IMR-90 (cell line): ENCODE results near the gene CROCC2. TPM values are rescaled to one million over a fixed set of nuclear protein-coding genes. Genes with fewer than 3 reads are reported as not detected.

Experiments
- ATAC-seq: fragments of 200-7000 bp; cut with Tn5 transposase; 2 replicates; pipeline ENCODE4 v1.9.1; 2020; ENCODE audit warnings: low read depth, mild to moderate bottlenecking, moderate library complexity
- BruUV-seq: library from RNA; stranded (reverse); fragments of 400-500 nt; replicated peaks from 2 replicates; lab custom pipeline; 2021; lab: Mats Ljungman, UMichigan
- CTCF ChIA-PET: fragments of 300-600 bp; formaldehyde crosslinking; extraction: SDS; loops from one replicate; lab custom pipeline; 2021; ENCODE audit warnings: antibody characterized with exemption; lab: Yijun Ruan, JAX
- POLR2A ChIA-PET: fragments of 300-600 bp; sonication (Branson Sonifier 250); formaldehyde crosslinking; loops from one replicate; lab custom pipeline; 2022; ENCODE audit warnings: antibody characterized with exemption; ENCODE audit not compliant: unreplicated experiment; lab: Charles Lee
- DNase-seq: peaks from one replicate; pipeline ENCODE4 v3.0.0; 2013
- H2AFZ ChIP-seq: replicated peaks from 2 replicates; pipeline ENCODE3; 2013; ENCODE audit warnings: low read length, mild to moderate bottlenecking; ENCODE audit not compliant: poor library complexity
- H2AK5ac ChIP-seq: 2 replicates; pipeline ENCODE4 v1.6.1; 2013; ENCODE audit warnings: low read depth, low read length, inconsistent platforms
- H2AK9ac ChIP-seq: replicated peaks from 2 replicates; pipeline ENCODE3; 2013; ENCODE audit warnings: mild to moderate bottlenecking, low read depth, low read length, moderate library complexity; ENCODE audit not compliant: poor library complexity
- H2BK120ac ChIP-seq: 2 replicates; pipeline ENCODE4 v1.6.1; 2013; ENCODE audit warnings: low read depth, low read length, inconsistent platforms
- H2BK15ac ChIP-seq: 3 replicates; pipeline ENCODE4 v1.6.1; 2013; ENCODE audit warnings: low read depth, low read length, inconsistent platforms
- H2BK20ac ChIP-seq: 2 replicates; pipeline ENCODE4 v1.6.1; 2013; ENCODE audit warnings: low read depth, mild to moderate bottlenecking, inconsistent platforms, low read length, moderate library complexity
- H2BK5ac ChIP-seq: 2 replicates; pipeline ENCODE4 v1.6.1; 2013; ENCODE audit warnings: mild to moderate bottlenecking, low read depth, low read length, inconsistent platforms; ENCODE audit not compliant: poor library complexity, severe bottlenecking
- H3K14ac ChIP-seq: replicated peaks from 2 replicates; pipeline ENCODE4 v1.6.1; 2013; ENCODE audit warnings: low read depth, low read length, inconsistent platforms
- H3K18ac ChIP-seq: 2 replicates; pipeline ENCODE4 v1.6.1; 2013; ENCODE audit warnings: low read depth, low read length, control low read depth
- H3K23ac ChIP-seq: 2 replicates; pipeline ENCODE4 v1.6.1; 2013; ENCODE audit warnings: low read depth, low read length, inconsistent platforms
- H3K27ac ChIP-seq: 2 replicates; pipeline ENCODE4 v1.5.1; 2013; ENCODE audit warnings: mild to moderate bottlenecking, control low read depth, low read length; ENCODE audit not compliant: insufficient read depth
- H3K27me3 ChIP-seq: 2 replicates; pipeline ENCODE4 v1.6.1; 2013; ENCODE audit warnings: low read length; ENCODE audit not compliant: control insufficient read depth, insufficient read depth
- H3K36me3 ChIP-seq: 2 replicates; pipeline ENCODE4 v1.6.1; 2013; ENCODE audit warnings: low read length, mixed read lengths; ENCODE audit not compliant: control insufficient read depth, insufficient read depth
- H3K4ac ChIP-seq: 2 replicates; pipeline ENCODE4 v1.6.1; 2013; ENCODE audit warnings: low read depth, low read length, inconsistent platforms
- H3K4me1 ChIP-seq: 2 replicates; pipeline ENCODE4 v1.6.1; 2013; ENCODE audit warnings: low read length, mixed read lengths; ENCODE audit not compliant: control insufficient read depth, insufficient read depth
- H3K4me2 ChIP-seq: 2 replicates; pipeline ENCODE4 v1.6.1; 2013; ENCODE audit warnings: low read depth, mild to moderate bottlenecking, control low read depth, low read length, moderate library complexity
- H3K4me3 ChIP-seq: 2 replicates; pipeline ENCODE4 v1.5.1; 2013; ENCODE audit warnings: low read depth, mild to moderate bottlenecking, control low read depth, low read length, moderate library complexity; ENCODE audit not compliant: insufficient read depth
- H3K56ac ChIP-seq: 2 replicates; pipeline ENCODE4 v1.6.1; 2013; ENCODE audit warnings: low read length, inconsistent platforms; ENCODE audit not compliant: insufficient read depth; ENCODE audit errors: extremely low read depth
- H3K79me1 ChIP-seq, 2 experiments: 2 replicates each; pipeline ENCODE4 v1.6.1; 2013; ENCODE audit warnings: low read length in 2 of 2, inconsistent platforms in 1 of 2, low read depth in 1 of 2
- H3K9ac ChIP-seq: 2 replicates; pipeline ENCODE4 v1.6.1; 2013; ENCODE audit warnings: low read depth, low read length, control low read depth
- H3K9me1 ChIP-seq: 2 replicates; pipeline ENCODE4 v1.6.1; 2013; ENCODE audit warnings: low read length, inconsistent platforms; ENCODE audit not compliant: insufficient read depth
- H3K9me3 ChIP-seq: 2 replicates; pipeline ENCODE4 v1.6.1; 2013; ENCODE audit warnings: low read length; ENCODE audit not compliant: control insufficient read depth, insufficient read depth
- H4K20me1 ChIP-seq: 2 replicates; pipeline ENCODE4 v1.6.1; 2013; ENCODE audit warnings: low read length, inconsistent platforms; ENCODE audit not compliant: insufficient read depth
- H4K5ac ChIP-seq: 2 replicates; pipeline ENCODE4 v1.6.1; 2013; ENCODE audit warnings: mild to moderate bottlenecking, low read depth, low read length, control low read depth
- H4K8ac ChIP-seq, 2 experiments: 2 replicates each; pipeline ENCODE4 v1.6.1; 2013; ENCODE audit warnings: low read depth in 2 of 2, low read length in 2 of 2, control low read depth in 1 of 2, inconsistent platforms in 1 of 2
- H4K91ac ChIP-seq: 2 replicates; pipeline ENCODE4 v1.6.1; 2013; ENCODE audit warnings: low read depth, low read length, inconsistent platforms; ENCODE audit not compliant: insufficient read depth
- BHLHE40 ChIP-seq: fragments of 150-350 bp; IDR thresholded peaks from 2 replicates; pipeline ENCODE4 v1.6.1; 2016; ENCODE audit warnings: mild to moderate bottlenecking, low read depth, low read length
- CEBPB ChIP-seq: IDR thresholded peaks from 2 replicates; pipeline ENCODE4 v1.6.1; 2012; ENCODE audit warnings: low read depth, low read length, improper control_type of control experiment
- CHD1 ChIP-seq: IDR thresholded peaks from 2 replicates; pipeline ENCODE4 v1.6.1; 2012; ENCODE audit warnings: low read depth, low read length, improper control_type of control experiment
- CTCF ChIP-seq: conservative IDR thresholded peaks from 2 replicates; pipeline ENCODE4 v1.5.1; 2012; ENCODE audit warnings: mild to moderate bottlenecking, low read depth, low read length, improper control_type of control experiment
- ELK1 ChIP-seq: fragments of 150-350 bp; IDR thresholded peaks from 2 replicates; pipeline ENCODE4 v1.6.1; 2016; ENCODE audit warnings: low read depth, mild to moderate bottlenecking, low read length, moderate library complexity, borderline replicate concordance
- MXI1 ChIP-seq: IDR thresholded peaks from 2 replicates; pipeline ENCODE4 v1.6.1; 2012; ENCODE audit warnings: low read depth, mild to moderate bottlenecking, low read length, moderate library complexity, borderline replicate concordance
- NFE2L2 ChIP-seq: fragments of 150-350 bp; IDR thresholded peaks from 2 replicates; pipeline ENCODE4 v1.6.1; 2016; ENCODE audit warnings: low read depth, mild to moderate bottlenecking, low read length
- POLR2A ChIP-seq: IDR thresholded peaks from 2 replicates; pipeline ENCODE4 v1.6.1; 2012; ENCODE audit warnings: mild to moderate bottlenecking, low read depth, low read length
- RFX5 ChIP-seq: IDR thresholded peaks from 2 replicates; pipeline ENCODE4 v1.8.0; 2012; ENCODE audit warnings: low read depth, mild to moderate bottlenecking, low read length, moderate library complexity
- USF2 ChIP-seq: fragments of 150-350 bp; IDR thresholded peaks from 2 replicates; pipeline ENCODE4 v1.6.1; 2017; ENCODE audit warnings: mild to moderate bottlenecking, antibody characterized with exemption, low read length, low read depth
- WGBS, 2 experiments: methylation state at CpG; one replicate each; pipeline versions ENCODE4 v1.1.5 to v1.1.7; 2013; ENCODE audit warnings: missing lambda C conversion rate in 2 of 2; ENCODE audit not compliant: insufficient read length in 1 of 2; ENCODE audit errors: extremely low coverage in 2 of 2; 5-methylcytosine and 5-hydroxymethylcytosine counted together
- dilution Hi-C: fragments of 300-500 bp; cut with HindIII; formaldehyde crosslinking; loops from one replicate; pipeline ENCODE4 v1.14.3; 2018; ENCODE audit warnings: low sequenced_read_pairs; ENCODE audit not compliant: unreplicated experiment
- in situ Hi-C: fragments of 300-500 bp; cut with MboI; formaldehyde crosslinking; loops from 3 replicates; pipeline ENCODE4 v1.14.3; 2019; ENCODE audit warnings: low sequenced_read_pairs, inconsistent platforms, mixed read lengths
- intact Hi-C: fragments of 100-400 bp; cut with micrococcal nuclease; formaldehyde crosslinking; loops from 2 replicates; pipeline ENCODE4 v1.10.0; 2022
- polyA plus RNA-seq, 3 experiments: library from polyadenylated mRNA; depleted of rRNA; stranded (reverse); fragments of >200 nt; gene quantifications; 2 replicates each; pipeline ENCODE4 v1.2.3, GENCODE V29; 2012; ENCODE audit warnings: low replicate concordance in 1 of 3
- total RNA-seq: library from RNA; depleted of rRNA; stranded (reverse); fragments of >200 nt; gene quantifications from 2 replicates; pipeline ENCODE4 v1.2.3, GENCODE V29; 2012

CROCC2 gene
- total and polyA plus RNA-seq, 2 of the 4 experiments (the other 2 are of a cell fraction) = not detected

GRCh38 chr2:240889601-240890560 is 16.3 kb upstream of the CROCC2 start (continued):
- no peak for TF ChIP-seq ELK1

- no peak for DNase-seq
- BruUV-seq = no TSS peak
- TF ChIP-seq RFX5 (no peak), CTCF (no peak), MXI1 (no peak), USF2 (no peak), BHLHE40 (no peak), CEBPB (no peak), ELK1 (no peak), NFE2L2 (no peak), POLR2A (no peak), CHD1 (no peak)
These were observed 15.4 kb upstream of the CROCC2 start for GRCh38 chr2:240890691-240891090.

More at GRCh38 chr2:240890691-240891090, 15.4 kb upstream of the CROCC2 start:
- Histone ChIP-seq H3K4me2 (no peak overlapping the region), H2AK9ac (no peak overlapping the region), H3K4ac (no peak overlapping the region), H2AFZ (no peak overlapping the region), H3K18ac (no peak overlapping the region), H3K9ac (no peak overlapping the region), H3K9me1 (no peaks in the 10 kb centered on the region), H2BK5ac (no peak overlapping the region), H3K23ac (no peak overlapping the region), H2BK120ac (no peak overlapping the region), H4K20me1 (no peaks in the 10 kb centered on the region), H3K4me3 (no peak overlapping the region), H3K27ac (no peak overlapping the region), H3K56ac (no peak overlapping the region), H4K8ac (no peak overlapping the region), H3K27me3 (peaks cover 4% of the 10 kb centered on the region; the same call in 1 of the 2 replicates), H3K36me3 (no peaks in the 10 kb centered on the region), H2BK15ac (no peak overlapping the region), H3K14ac (no peak overlapping the region), H4K5ac (no peak overlapping the region), H4K91ac (no peak overlapping the region), H3K79me1 (no peaks in the 10 kb centered on the region), H2AK5ac (no peak overlapping the region), H3K4me1 (no peaks in the 10 kb centered on the region; the same call in 1 of the 2 replicates), H2BK20ac (no peak overlapping the region), H3K9me3 (no peaks in the 10 kb centered on the region)
- in situ Hi-C loops = no loop called here
- ChIA-PET POLR2A (no interaction called here), CTCF (no interaction called here)
- WGBS, 2 experiments = 72% methylated on average over 5 of the region's 14 CpGs; no CpG with 5 or more reads in 1 of the 2 experiments
- intact Hi-C loops = no loop called here
- ATAC-seq = no peak
- dilution Hi-C loops = no loop called here
